Upper lobe of left lung (tissue), 6 donors: Measurements from ENCODE around the gene FUT8. TPM values are rescaled to one million over a fixed set of nuclear protein-coding genes. Genes with fewer than 3 reads are reported as not detected.

Experiments used
- ATAC-seq, 2 donors: fragments of 200-7000 bp; cut with Tn5 transposase; one replicate each; pipeline ENCODE4 v1.9.1; 2022; ENCODE audit warnings: mild to moderate bottlenecking in 2 of 2, moderate library complexity in 2 of 2; ENCODE audit not compliant: low FRiP score in 2 of 2
- DNase-seq, 2 donors: peaks; one replicate each; pipeline ENCODE4 v3.0.0-alpha.2; 2019 to 2020
- H3K27ac ChIP-seq, 4 donors: fragments of 200-600 bp; sonication (generic); one replicate each; pipeline ENCODE4 v1.5.1; 2016 to 2019
- H3K27me3 ChIP-seq, 4 donors: fragments of 200-600 bp; sonication (generic); one replicate each; pipeline ENCODE4 v1.5.1; 2017 to 2019
- H3K36me3 ChIP-seq, 4 donors: fragments of 200-600 bp; sonication (generic); one replicate each; pipeline ENCODE4 v1.5.1; 2016 to 2019
- H3K4me1 ChIP-seq, 4 donors: fragments of 200-600 bp; sonication (generic); one replicate each; pipeline ENCODE4 v1.5.1; 2018 to 2019
- H3K4me3 ChIP-seq, 4 donors: fragments of 200-600 bp; sonication (generic); one replicate each; pipeline ENCODE4 v1.5.1; 2017 to 2019; ENCODE audit warnings: mild to moderate bottlenecking in 2 of 4, moderate library complexity in 1 of 4
- H3K9me3 ChIP-seq, 4 donors: fragments of 200-600 bp; sonication (generic); one replicate each; pipeline ENCODE4 v1.5.1; 2018 to 2019
- EP300 ChIP-seq, 4 donors: sonication (generic); formaldehyde crosslinking; IDR thresholded peaks; one replicate each; pipeline ENCODE4 v1.5.1; 2017; ENCODE audit warnings: antibody characterized with exemption in 4 of 4, control low read depth in 2 of 4
- POLR2A ChIP-seq, 4 donors: fragments of 450-650 bp; IDR thresholded peaks; one replicate each; pipeline ENCODE4 v1.5.1; 2016 to 2017; ENCODE audit warnings: antibody characterized with exemption in 4 of 4, mild to moderate bottlenecking in 2 of 4
- POLR2AphosphoS5 ChIP-seq, 2 donors: sonication (generic); formaldehyde crosslinking; IDR thresholded peaks; one replicate each; pipeline ENCODE4 v1.5.1; 2017; ENCODE audit warnings: antibody characterized with exemption in 2 of 2
- WGBS, 2 donors: methylation state at CpG; one replicate each; pipeline ENCODE4 v1.1.5; 2017 to 2018; 5-methylcytosine and 5-hydroxymethylcytosine counted together
- total RNA-seq, 6 donors: library from RNA; depleted of rRNA in 4 of 6; stranded (reverse); fragments of >200 nt in 4 of 6; gene quantifications; one replicate each; pipeline versions ENCODE4 v1.1.0 to v1.2.1, GENCODE V29; 2016 to 2021
- TF ChIP-seq, protein P1 (sequence below), 6 experiments: fragments of 450-650 bp in 4 of 6; fragments of 200-600 bp in 2 of 6; sonication (generic) in 2 of 6; IDR thresholded peaks; one replicate each; pipeline ENCODE4 v1.5.1; 2016 to 2019; ENCODE audit warnings: antibody characterized with exemption in 6 of 6
- donor health status: DM: no; HTN: no; CAD: no; lungs with moderate emphysema.
- donor health status: DM: no; HTN: yes; CAD: no; lungs with severe emphysema.

Gene FUT8
- total RNA-seq, 6 donors from 2014 or later, result 17.3 to 38.8 (median 29.1) TPM

DNA sequence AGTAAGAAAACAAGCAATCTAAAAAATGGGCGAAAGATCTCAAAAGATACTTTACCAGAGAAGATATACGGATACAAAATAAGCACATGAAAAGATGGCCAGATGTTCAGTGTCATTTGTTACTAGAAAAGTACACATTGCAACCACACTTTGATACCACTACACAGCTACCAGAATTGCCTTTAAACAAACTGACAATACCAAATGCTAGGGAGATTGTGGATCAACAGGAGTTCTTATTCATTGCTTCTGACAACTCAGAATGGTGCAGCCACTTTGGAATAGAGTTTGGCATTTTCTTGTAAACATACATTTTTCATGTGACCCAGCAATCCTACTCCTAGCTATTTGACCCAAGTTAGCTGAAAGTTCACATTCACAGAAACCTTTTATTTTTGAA lies 136.3 kb downstream of the FUT8 start:
- 84 to 87% methylated on average over 2 of the region's 2 CpGs for WGBS, 2 donors
- ATAC-seq, result no peak
- TF ChIP-seq, protein P1, sequence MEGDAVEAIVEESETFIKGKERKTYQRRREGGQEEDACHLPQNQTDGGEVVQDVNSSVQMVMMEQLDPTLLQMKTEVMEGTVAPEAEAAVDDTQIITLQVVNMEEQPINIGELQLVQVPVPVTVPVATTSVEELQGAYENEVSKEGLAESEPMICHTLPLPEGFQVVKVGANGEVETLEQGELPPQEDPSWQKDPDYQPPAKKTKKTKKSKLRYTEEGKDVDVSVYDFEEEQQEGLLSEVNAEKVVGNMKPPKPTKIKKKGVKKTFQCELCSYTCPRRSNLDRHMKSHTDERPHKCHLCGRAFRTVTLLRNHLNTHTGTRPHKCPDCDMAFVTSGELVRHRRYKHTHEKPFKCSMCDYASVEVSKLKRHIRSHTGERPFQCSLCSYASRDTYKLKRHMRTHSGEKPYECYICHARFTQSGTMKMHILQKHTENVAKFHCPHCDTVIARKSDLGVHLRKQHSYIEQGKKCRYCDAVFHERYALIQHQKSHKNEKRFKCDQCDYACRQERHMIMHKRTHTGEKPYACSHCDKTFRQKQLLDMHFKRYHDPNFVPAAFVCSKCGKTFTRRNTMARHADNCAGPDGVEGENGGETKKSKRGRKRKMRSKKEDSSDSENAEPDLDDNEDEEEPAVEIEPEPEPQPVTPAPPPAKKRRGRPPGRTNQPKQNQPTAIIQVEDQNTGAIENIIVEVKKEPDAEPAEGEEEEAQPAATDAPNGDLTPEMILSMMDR (IDR thresholded peaks at IDR 0.05), result no peak
- TF ChIP-seq POLR2A (IDR thresholded peaks at IDR 0.05) (no peak), EP300 (IDR thresholded peaks at IDR 0.05) (no peak), POLR2AphosphoS5 (IDR thresholded peaks at IDR 0.05) (no peak)

DNA sequence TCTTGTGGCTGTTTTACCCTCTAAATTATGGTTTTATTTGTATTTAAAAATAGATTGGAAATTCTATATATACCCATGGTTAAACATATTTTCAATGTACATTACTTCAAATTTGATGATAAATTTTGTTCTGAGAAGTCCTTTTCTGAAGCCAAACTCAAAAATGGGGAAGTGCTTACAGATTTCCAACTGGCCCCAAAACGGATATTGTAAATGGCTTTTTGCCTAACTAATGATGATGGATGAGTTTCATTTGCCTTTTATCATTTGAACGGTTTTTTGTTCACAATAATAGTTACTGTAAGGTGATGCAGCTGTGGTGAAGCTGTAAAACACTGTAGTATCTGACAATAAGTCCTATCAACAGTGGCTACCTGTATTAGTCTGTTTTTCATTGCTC lies 136.9 kb downstream of the FUT8 start:
- no peaks in the 10 kb centered on the region for H3K4me1 ChIP-seq
- no peaks in the 10 kb centered on the region for H3K27me3 ChIP-seq
- 38 to 78% methylated on average over 2 of the region's 2 CpGs for WGBS, 2 donors
- DNase-seq, result no peak
- H3K27ac ChIP-seq, result no peak overlapping the region
- no peak for ATAC-seq
- TF ChIP-seq POLR2A (IDR thresholded peaks at IDR 0.05) (no peak), POLR2AphosphoS5 (IDR thresholded peaks at IDR 0.05) (no peak), EP300 (IDR thresholded peaks at IDR 0.05) (no peak)
- TF ChIP-seq, protein P1 (IDR thresholded peaks at IDR 0.05), result no peak
- no peaks in the 10 kb centered on the region for H3K9me3 ChIP-seq
- no peaks in the 10 kb centered on the region for H3K36me3 ChIP-seq
- no peak overlapping the region for H3K4me3 ChIP-seq

More for the DNA sequence above, 136.3 kb downstream of the FUT8 start:
- DNase-seq, result no peak
- no peaks in the 10 kb centered on the region for H3K27me3 ChIP-seq
- H3K27ac ChIP-seq, result no peak overlapping the region
- no peaks in the 10 kb centered on the region for H3K36me3 ChIP-seq
- H3K4me3 ChIP-seq, result no peak overlapping the region
- H3K9me3 ChIP-seq, result no peaks in the 10 kb centered on the region
- H3K4me1 ChIP-seq, result no peaks in the 10 kb centered on the region

DNA sequence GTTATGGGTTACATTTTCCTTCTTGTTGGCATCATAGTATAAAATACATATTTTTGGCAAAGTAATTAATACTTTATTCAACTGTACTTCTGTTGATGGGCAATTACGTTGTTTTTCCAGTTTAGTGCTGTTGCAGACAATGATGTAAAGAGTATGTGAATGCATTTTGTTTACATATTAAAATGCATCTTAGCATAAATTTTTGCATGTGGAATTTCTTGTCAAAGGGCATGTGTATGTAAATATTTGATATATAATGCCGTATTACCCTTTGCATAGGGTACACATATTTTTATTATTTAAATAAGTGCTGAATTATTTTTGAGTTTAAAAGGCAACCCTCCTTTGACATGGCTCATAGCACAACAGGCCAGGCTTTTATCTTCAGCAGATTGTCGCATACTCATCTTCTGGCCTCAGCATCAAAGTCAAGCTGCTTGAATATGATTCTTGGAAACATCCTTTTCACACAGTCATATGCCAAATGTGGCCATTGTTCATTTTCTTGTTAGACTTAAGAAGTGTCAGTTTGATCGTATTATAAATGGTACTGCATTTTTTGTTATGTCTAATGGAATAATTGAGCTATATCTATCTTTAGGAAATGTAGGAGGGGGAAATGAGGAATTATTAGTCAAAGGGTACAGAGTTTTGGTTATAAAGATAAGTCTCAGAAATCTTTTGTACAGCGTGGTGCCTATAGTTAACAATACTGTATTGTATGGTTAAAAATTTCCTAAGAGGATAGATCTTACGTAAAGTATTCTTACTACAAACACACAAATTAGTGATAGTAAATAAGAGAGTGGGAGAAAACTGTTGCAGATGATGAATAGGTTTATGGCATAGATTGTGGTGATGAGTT lies 138.5 kb downstream of the FUT8 start:
- ATAC-seq (no peak), DNase-seq (no peak)
- H3K4me3 ChIP-seq, result no peak overlapping the region
- H3K9me3 ChIP-seq, result no peaks in the 10 kb centered on the region
- TF ChIP-seq POLR2A (IDR thresholded peaks at IDR 0.05), result no peak
- TF ChIP-seq, protein P1 (IDR thresholded peaks at IDR 0.05), result no peak
- no peak for TF ChIP-seq POLR2AphosphoS5 (IDR thresholded peaks at IDR 0.05)
- no peak for TF ChIP-seq EP300 (IDR thresholded peaks at IDR 0.05)
- H3K4me1 ChIP-seq, result peaks cover 0 to 2% (median 0%) of the 10 kb centered on the region in 4 donors
- no peak overlapping the region for H3K27ac ChIP-seq
- H3K27me3 ChIP-seq, result no peaks in the 10 kb centered on the region
- no peaks in the 10 kb centered on the region for H3K36me3 ChIP-seq
- 95 to 96% methylated on average over 6 of the region's 6 CpGs for WGBS, 2 donors

DNA sequence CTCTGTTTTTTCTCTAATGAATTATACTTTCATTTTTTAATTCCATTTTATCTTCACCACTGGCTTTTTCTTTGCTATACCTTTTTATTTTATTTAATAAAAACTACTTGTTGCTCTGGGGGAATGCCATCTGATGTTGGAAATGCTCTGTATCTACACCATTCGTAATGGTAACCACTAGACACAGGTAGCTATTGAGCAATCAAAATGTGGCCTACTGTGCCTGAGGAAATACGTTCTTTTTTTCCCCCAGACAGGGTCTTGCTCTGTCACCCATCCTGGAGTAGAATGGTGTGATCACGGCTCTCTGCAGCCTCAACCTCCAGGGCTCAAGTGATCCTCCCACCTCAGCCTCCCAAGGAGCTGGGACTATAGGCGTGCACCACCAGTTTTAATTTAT lies 140.2 kb downstream of the FUT8 start:
- TF ChIP-seq, protein P1 (IDR thresholded peaks at IDR 0.05), result no peak
- no peak for TF ChIP-seq POLR2A (IDR thresholded peaks at IDR 0.05)
- no peak for TF ChIP-seq EP300 (IDR thresholded peaks at IDR 0.05)
- TF ChIP-seq POLR2AphosphoS5 (IDR thresholded peaks at IDR 0.05), result no peak
- 87 to 90% methylated on average over 4 of the region's 4 CpGs for WGBS, 2 donors
- no peak overlapping the region for H3K4me3 ChIP-seq

DNA sequence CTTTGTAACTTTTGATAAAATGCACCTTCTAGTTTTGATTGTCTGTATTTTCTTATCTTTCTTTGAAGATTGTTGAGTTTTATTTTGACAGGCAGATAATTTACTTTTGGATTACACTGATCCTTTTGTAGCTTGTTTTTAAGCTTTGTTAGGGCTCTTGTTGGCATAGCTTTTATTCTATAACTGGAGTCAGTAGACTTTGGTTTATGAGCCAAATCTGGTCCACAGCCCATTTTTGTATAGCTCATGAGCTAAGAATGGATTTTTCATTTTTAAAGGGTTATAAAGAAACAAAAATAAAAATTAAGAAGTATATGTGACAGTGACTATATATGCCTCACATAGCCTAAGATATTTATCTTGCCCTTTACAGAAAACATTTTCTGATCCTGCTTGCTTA lies 142.3 kb downstream of the FUT8 start:
- H3K4me3 ChIP-seq, result no peak overlapping the region
- H3K9me3 ChIP-seq, result no peaks in the 10 kb centered on the region
- no peaks in the 10 kb centered on the region for H3K36me3 ChIP-seq
- H3K4me1 ChIP-seq, result peaks cover 0 to 2% (median 0%) of the 10 kb centered on the region in 4 donors
- no peaks in the 10 kb centered on the region for H3K27me3 ChIP-seq
- H3K27ac ChIP-seq, result no peak overlapping the region
- TF ChIP-seq, protein P1 (IDR thresholded peaks at IDR 0.05), result no peak
- TF ChIP-seq EP300 (IDR thresholded peaks at IDR 0.05), result no peak
- TF ChIP-seq POLR2A (IDR thresholded peaks at IDR 0.05), result no peak
- no peak for TF ChIP-seq POLR2AphosphoS5 (IDR thresholded peaks at IDR 0.05)
- ATAC-seq (no peak), DNase-seq (no peak)

More for the DNA sequence above, 140.2 kb downstream of the FUT8 start:
- ATAC-seq, result no peak
- no peak overlapping the region for H3K27ac ChIP-seq
- peaks cover 0 to 2% (median 0%) of the 10 kb centered on the region in 4 donors for H3K4me1 ChIP-seq
- no peak for DNase-seq
- no peaks in the 10 kb centered on the region for H3K27me3 ChIP-seq
- no peaks in the 10 kb centered on the region for H3K9me3 ChIP-seq
- H3K36me3 ChIP-seq, result no peaks in the 10 kb centered on the region
